ENCODE data around the gene MYORG.
A peak's percentile ranks its signal among the peaks of the same experiment; 100 is the strongest.

Gene MYORG

DNA sequence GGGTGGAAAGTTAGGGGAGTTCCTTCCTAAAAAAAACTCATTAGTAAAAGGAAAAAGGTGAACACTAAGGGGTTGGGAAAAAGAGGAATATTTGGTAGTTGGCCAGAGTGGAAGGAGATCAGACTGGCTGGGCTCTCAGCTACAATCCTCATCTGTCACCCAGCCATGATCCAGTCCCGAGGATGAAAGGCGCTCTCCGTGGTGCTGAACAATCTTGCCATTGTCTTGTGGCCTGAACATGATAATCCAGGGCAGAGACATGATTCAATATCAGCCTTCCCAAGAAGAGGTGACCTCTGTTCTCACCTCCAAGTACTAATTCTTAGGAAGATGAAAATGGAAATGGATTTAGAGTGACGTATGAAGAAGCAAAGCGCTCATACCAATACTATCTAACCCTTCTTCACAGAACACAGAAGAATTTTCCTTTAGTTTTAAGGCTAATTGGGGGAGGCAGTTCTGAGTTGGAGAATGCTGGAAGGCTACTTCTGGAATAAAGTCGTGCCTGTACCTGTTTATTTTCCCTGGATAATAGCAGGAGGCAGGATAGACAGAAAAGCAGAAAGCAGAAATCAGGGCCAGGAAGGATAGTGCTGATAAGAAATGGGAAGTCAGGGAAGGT lies 36.6 kb upstream of the MYORG start:
- Histone ChIP-seq H2AFZ (ENCODE audit: low read depth, low read length) (no peak overlapping the region), H3K4me3 (ENCODE audit: low read depth in 1 of 2, low read length in 2 of 2) (no peak overlapping the region), H3K4me2 (ENCODE audit: insufficient read depth, low read length) (no peak overlapping the region), H3K9me3 (ENCODE audit: insufficient read depth, low read length, severe bottlenecking) (no peaks in the 10 kb centered on the region), H3K79me2 (ENCODE audit: insufficient read depth, low read length) (no peaks in the 10 kb centered on the region), H3K27ac (ENCODE audit: low read length) (no peak overlapping the region), H4K20me1 (ENCODE audit: insufficient read depth, low read length) (peaks cover 40% of the 10 kb centered on the region; the same call in 1 of the 2 replicates), H3K36me3 (ENCODE audit: insufficient read depth, low read length) (no peaks in the 10 kb centered on the region), H3K9ac (ENCODE audit: low read depth, low read length) (no peak overlapping the region), H3K27me3 (ENCODE audit: insufficient read depth, low read length, poor library complexity) (no peaks in the 10 kb centered on the region), H3K4me1 (ENCODE audit: insufficient read depth, low read length) (no peaks in the 10 kb centered on the region)
- peak; percentile 68 for DNase-seq
- no peak for TF ChIP-seq EZH2 (IDR thresholded peaks at IDR 0.05; ENCODE audit: borderline replicate concordance, low read depth, low read length, severe bottlenecking)
- TF ChIP-seq, protein P1, sequence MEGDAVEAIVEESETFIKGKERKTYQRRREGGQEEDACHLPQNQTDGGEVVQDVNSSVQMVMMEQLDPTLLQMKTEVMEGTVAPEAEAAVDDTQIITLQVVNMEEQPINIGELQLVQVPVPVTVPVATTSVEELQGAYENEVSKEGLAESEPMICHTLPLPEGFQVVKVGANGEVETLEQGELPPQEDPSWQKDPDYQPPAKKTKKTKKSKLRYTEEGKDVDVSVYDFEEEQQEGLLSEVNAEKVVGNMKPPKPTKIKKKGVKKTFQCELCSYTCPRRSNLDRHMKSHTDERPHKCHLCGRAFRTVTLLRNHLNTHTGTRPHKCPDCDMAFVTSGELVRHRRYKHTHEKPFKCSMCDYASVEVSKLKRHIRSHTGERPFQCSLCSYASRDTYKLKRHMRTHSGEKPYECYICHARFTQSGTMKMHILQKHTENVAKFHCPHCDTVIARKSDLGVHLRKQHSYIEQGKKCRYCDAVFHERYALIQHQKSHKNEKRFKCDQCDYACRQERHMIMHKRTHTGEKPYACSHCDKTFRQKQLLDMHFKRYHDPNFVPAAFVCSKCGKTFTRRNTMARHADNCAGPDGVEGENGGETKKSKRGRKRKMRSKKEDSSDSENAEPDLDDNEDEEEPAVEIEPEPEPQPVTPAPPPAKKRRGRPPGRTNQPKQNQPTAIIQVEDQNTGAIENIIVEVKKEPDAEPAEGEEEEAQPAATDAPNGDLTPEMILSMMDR (IDR thresholded peaks at IDR 0.05; ENCODE audit: borderline replicate concordance, extremely low read depth, low read length, poor library complexity, severe bottlenecking) = no peak
- ATAC-seq (ENCODE audit: insufficient read depth, low read depth) = peak; percentile 84

DNA sequence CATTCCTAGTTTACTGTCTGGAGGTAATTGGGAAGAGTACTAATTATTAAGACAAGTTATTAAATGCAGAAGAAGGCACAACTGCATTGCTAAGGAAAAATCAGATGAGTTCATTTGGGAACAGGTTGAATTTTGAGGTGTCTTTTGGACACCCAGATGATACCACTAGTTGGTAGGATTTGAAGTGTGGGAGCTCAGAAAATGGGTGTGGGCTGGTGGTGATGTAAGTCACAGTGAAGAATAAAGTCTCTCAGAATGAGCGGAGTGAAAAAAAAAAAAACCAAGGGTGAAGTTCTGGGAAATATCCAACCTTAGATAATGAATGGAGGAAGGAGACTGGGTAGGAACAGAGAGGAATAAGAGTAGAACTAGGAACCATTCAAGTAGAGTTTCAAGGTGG lies 35.6 kb upstream of the MYORG start:
- ATAC-seq (ENCODE audit: insufficient read depth, low read depth) = no peak
- no peak for DNase-seq
- Histone ChIP-seq H2AFZ (ENCODE audit: low read depth, low read length) (no peak overlapping the region), H3K4me3 (ENCODE audit: low read depth in 1 of 2, low read length in 2 of 2) (no peak overlapping the region), H3K36me3 (ENCODE audit: insufficient read depth, low read length) (no peaks in the 10 kb centered on the region), H3K4me1 (ENCODE audit: insufficient read depth, low read length) (no peaks in the 10 kb centered on the region), H3K9ac (ENCODE audit: low read depth, low read length) (no peak overlapping the region), H3K9me3 (ENCODE audit: insufficient read depth, low read length, severe bottlenecking) (no peaks in the 10 kb centered on the region), H4K20me1 (ENCODE audit: insufficient read depth, low read length) (peaks cover 48% of the 10 kb centered on the region), H3K4me2 (ENCODE audit: insufficient read depth, low read length) (no peak overlapping the region), H3K79me2 (ENCODE audit: insufficient read depth, low read length) (no peaks in the 10 kb centered on the region), H3K27me3 (ENCODE audit: insufficient read depth, low read length, poor library complexity) (no peaks in the 10 kb centered on the region), H3K27ac (ENCODE audit: low read length) (no peak overlapping the region)
- TF ChIP-seq, protein P1 (IDR thresholded peaks at IDR 0.05; ENCODE audit: borderline replicate concordance, extremely low read depth, low read length, poor library complexity, severe bottlenecking) = no peak
- TF ChIP-seq EZH2 (IDR thresholded peaks at IDR 0.05; ENCODE audit: borderline replicate concordance, low read depth, low read length, severe bottlenecking) = no peak

DNA sequence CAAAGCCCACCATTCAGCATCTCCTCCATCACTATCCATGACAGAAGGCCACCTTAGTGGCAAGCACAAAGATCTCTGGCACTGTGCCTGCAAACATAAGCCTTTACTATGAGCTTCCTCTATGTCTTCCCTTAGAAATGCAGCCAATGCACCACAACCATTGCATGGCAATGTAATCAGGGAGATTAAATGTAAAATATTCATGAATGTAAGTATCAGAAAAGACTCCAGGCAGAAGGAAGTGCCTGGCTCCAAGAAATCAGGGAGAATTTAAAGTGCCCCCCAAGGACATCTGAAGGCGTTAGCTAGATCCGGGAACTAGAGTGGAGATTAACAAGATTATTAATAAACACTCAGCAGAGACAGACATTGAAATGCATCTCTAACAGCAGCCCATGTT lies 32.5 kb upstream of the MYORG start:
- no peak for ATAC-seq (ENCODE audit: insufficient read depth, low read depth)
- no peak for TF ChIP-seq EZH2 (IDR thresholded peaks at IDR 0.05; ENCODE audit: borderline replicate concordance, low read depth, low read length, severe bottlenecking)
- Histone ChIP-seq H3K4me2 (ENCODE audit: insufficient read depth, low read length) (no peak overlapping the region), H3K27ac (ENCODE audit: low read length) (no peak overlapping the region), H3K36me3 (ENCODE audit: insufficient read depth, low read length) (peaks cover 3% of the 10 kb centered on the region; the same call in 1 of the 2 replicates), H3K4me1 (ENCODE audit: insufficient read depth, low read length) (no peaks in the 10 kb centered on the region), H3K4me3 (ENCODE audit: low read depth in 1 of 2, low read length in 2 of 2) (no peak overlapping the region), H3K9me3 (ENCODE audit: insufficient read depth, low read length, severe bottlenecking) (no peaks in the 10 kb centered on the region), H3K27me3 (ENCODE audit: insufficient read depth, low read length, poor library complexity) (no peaks in the 10 kb centered on the region), H3K79me2 (ENCODE audit: insufficient read depth, low read length) (no peaks in the 10 kb centered on the region), H3K9ac (ENCODE audit: low read depth, low read length) (no peak overlapping the region), H4K20me1 (ENCODE audit: insufficient read depth, low read length) (peaks cover 42% of the 10 kb centered on the region), H2AFZ (ENCODE audit: low read depth, low read length) (no peak overlapping the region)
- DNase-seq = no peak

DNA sequence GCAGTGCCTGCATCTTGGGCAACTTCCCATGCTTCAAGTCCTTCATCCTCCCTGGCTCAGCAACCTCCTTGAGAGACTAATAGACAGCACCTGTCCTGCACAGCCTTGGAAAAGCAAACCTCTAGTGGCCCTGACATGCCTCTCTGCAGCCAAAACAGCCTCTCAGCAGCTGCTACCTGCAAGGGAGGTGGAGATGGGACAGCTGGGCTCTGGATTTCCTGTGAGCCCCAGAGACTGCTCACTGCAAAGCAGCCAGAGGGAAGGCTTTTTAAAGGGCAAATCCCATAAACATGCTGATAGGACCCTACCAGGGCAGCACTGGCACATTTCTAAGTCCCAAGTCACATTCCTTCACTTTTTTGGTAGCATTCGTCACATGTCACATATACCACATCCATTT lies 31.5 kb upstream of the MYORG start:
- no peak for DNase-seq
- no peaks in the 10 kb centered on the region for H3K27me3 ChIP-seq (ENCODE audit: insufficient read depth, low read length, poor library complexity)
- H2AFZ ChIP-seq (ENCODE audit: low read depth, low read length) = no peak overlapping the region
- H3K79me2 ChIP-seq (ENCODE audit: insufficient read depth, low read length) = no peaks in the 10 kb centered on the region
- no peak for ATAC-seq (ENCODE audit: insufficient read depth, low read depth)
- no peak overlapping the region for H3K27ac ChIP-seq (ENCODE audit: low read length)
- H3K4me3 ChIP-seq (ENCODE audit: low read depth in 1 of 2, low read length in 2 of 2) = no peak overlapping the region
- H3K9ac ChIP-seq (ENCODE audit: low read depth, low read length) = no peak overlapping the region
- H3K36me3 ChIP-seq (ENCODE audit: insufficient read depth, low read length) = peaks cover 8% of the 10 kb centered on the region
- H3K9me3 ChIP-seq (ENCODE audit: insufficient read depth, low read length, severe bottlenecking) = no peaks in the 10 kb centered on the region
- no peaks in the 10 kb centered on the region for H3K4me1 ChIP-seq (ENCODE audit: insufficient read depth, low read length)
- H4K20me1 ChIP-seq (ENCODE audit: insufficient read depth, low read length) = peaks cover 42% of the 10 kb centered on the region
- no peak for TF ChIP-seq EZH2 (IDR thresholded peaks at IDR 0.05; ENCODE audit: borderline replicate concordance, low read depth, low read length, severe bottlenecking)
- TF ChIP-seq, protein P1 (IDR thresholded peaks at IDR 0.05; ENCODE audit: borderline replicate concordance, extremely low read depth, low read length, poor library complexity, severe bottlenecking) = no peak
- H3K4me2 ChIP-seq (ENCODE audit: insufficient read depth, low read length) = no peak overlapping the region
